Thyroid gland (tissue), 4 donors: ENCODE results near the gene SNX9. TPM values are rescaled to one million over a fixed set of nuclear protein-coding genes. Genes with fewer than 3 reads are reported as not detected.

Experiments used
- DNase-seq, 2 donors: peaks; one replicate each; pipeline ENCODE4 v3.0.0-alpha.2; 2019
- H3K27ac ChIP-seq, 3 donors: fragments of 200-600 bp; sonication (generic); 1 replicate in 2 of 3; 2 replicates in 1 of 3; pipeline ENCODE4 v1.5.1; 2016 to 2019; ENCODE audit warnings: mild to moderate bottlenecking in 1 of 3, moderate library complexity in 1 of 3
- H3K27me3 ChIP-seq: fragments of 200-600 bp; sonication (generic); one replicate; pipeline ENCODE4 v1.5.1; 2019
- H3K36me3 ChIP-seq, 2 donors: fragments of 200-600 bp; sonication (generic); one replicate each; pipeline ENCODE4 v1.5.1; 2016 to 2019
- H3K4me1 ChIP-seq, 2 donors: fragments of 200-600 bp; sonication (generic); one replicate each; pipeline ENCODE4 v1.5.1; 2017 to 2019
- H3K4me3 ChIP-seq, 3 donors: fragments of 200-600 bp; sonication (generic); replicated peaks in 1 of 3; 1 replicate in 2 of 3; 2 replicates in 1 of 3; pipeline ENCODE4 v1.5.1; 2016; ENCODE audit warnings: mild to moderate bottlenecking in 1 of 3
- H3K9me3 ChIP-seq: fragments of 200-600 bp; sonication (generic); one replicate; pipeline ENCODE4 v1.5.1; 2017
- CTCF ChIP-seq, 6 experiments: fragments of 200-600 bp in 3 of 6; fragments of 450-650 bp in 3 of 6; sonication (generic) in 3 of 6; IDR thresholded peaks; one replicate each; pipeline ENCODE4 v1.5.1; 2016 to 2019; ENCODE audit warnings: antibody characterized with exemption in 6 of 6, mild to moderate bottlenecking in 2 of 6, inconsistent platforms in 1 of 6, moderate library complexity in 1 of 6
- POLR2A ChIP-seq, 2 donors: fragments of 450-650 bp; IDR thresholded peaks; one replicate each; pipeline ENCODE4 v1.6.1; 2017; ENCODE audit warnings: antibody characterized with exemption in 2 of 2, mild to moderate bottlenecking in 2 of 2, moderate library complexity in 1 of 2
- WGBS, 2 donors: methylation state at CpG; one replicate each; pipeline ENCODE4 v1.1.5; 2017; 5-methylcytosine and 5-hydroxymethylcytosine counted together
- intact Hi-C: fragments of 100-400 bp; cut with DNase I; formaldehyde crosslinking; loops from one replicate; pipeline ENCODE4 v1.15.1; 2023
- total RNA-seq, 4 donors: library from RNA; depleted of rRNA; stranded (reverse); fragments of >200 nt; gene quantifications; one replicate each; pipeline ENCODE4 v1.2.3, GENCODE V29; 2016

The SNX9 gene
- 10 to 100 TPM; 44.6 to 73.1 (median 47.2) TPM for total RNA-seq

GRCh38 chr6:157823001-157823527 lies at the start of gene SNX9:
Gene SNX9, plus strand, starts transcription at chr6:157823246. Its CDS starts 189 bp downstream, at chr6:157823435.
- intact Hi-C loops: no loop called here
- no peaks in the 10 kb centered on the region for H3K27me3 ChIP-seq
- 0% methylated on average over 7 of the region's 92 CpGs; no CpG with 5 or more reads in 1 of the 2 donors for WGBS, 2 donors

GRCh38 chr6:157773248-157773773 lies 49.7 kb upstream of the SNX9 start:
- TF ChIP-seq CTCF (IDR thresholded peaks at IDR 0.05) (no peak), POLR2A (IDR thresholded peaks at IDR 0.05) (no peak)
- no peaks in the 10 kb centered on the region for H3K36me3 ChIP-seq
- peak; percentile 80 for DNase-seq
- no peaks in the 10 kb centered on the region for H3K9me3 ChIP-seq
- peaks cover 7 to 9% of the 10 kb centered on the region in 2 donors for H3K4me1 ChIP-seq
- no peaks in the 10 kb centered on the region for H3K27me3 ChIP-seq
- 38 to 57% methylated on average over 10 of the region's 10 CpGs for WGBS, 2 donors
- no peak overlapping the region for H3K27ac ChIP-seq
- no peak overlapping the region for H3K4me3 ChIP-seq
- intact Hi-C loops: no loop called here

More at GRCh38 chr6:157823001-157823527, at the start of gene SNX9:
- Histone ChIP-seq H3K4me1 (peaks cover 11 to 12% of the 10 kb centered on the region in 2 donors), H3K9me3 (no peaks in the 10 kb centered on the region), H3K36me3 (no peaks in the 10 kb centered on the region), H3K4me3 (peak within 1 kb of the TSS; percentile 95 to 100 (median 99)), H3K27ac (peak within 1 kb of the TSS; percentile 95 to 98 (median 97))
- DNase-seq: peak; percentile 77 to 80
- peak in 3 of 6 experiments; percentile 8 to 36 (median 13) for TF ChIP-seq CTCF (IDR thresholded peaks at IDR 0.05)
- TF ChIP-seq POLR2A (IDR thresholded peaks at IDR 0.05): peak in 1 of 2 donors; percentile 86

- Histone ChIP-seq H3K36me3 (no peaks in the 10 kb centered on the region), H3K27me3 (no peaks in the 10 kb centered on the region), H3K4me1 (peaks cover 7 to 9% of the 10 kb centered on the region in 2 donors), H3K4me3 (no peak overlapping the region), H3K27ac (no peak overlapping the region), H3K9me3 (no peaks in the 10 kb centered on the region)
- intact Hi-C loops: no loop called here
- TF ChIP-seq POLR2A (IDR thresholded peaks at IDR 0.05) (no peak), CTCF (IDR thresholded peaks at IDR 0.05) (no peak)
- peak; percentile 22 to 44 for DNase-seq
- WGBS, 2 donors: 78% methylated on average over 17 of the region's 17 CpGs
These were observed 48.6 kb upstream of the SNX9 start for GRCh38 chr6:157774153-157775135.

- Histone ChIP-seq H3K27me3 (no peaks in the 10 kb centered on the region), H3K27ac (no peak overlapping the region), H3K4me1 (peaks cover 7 to 9% of the 10 kb centered on the region in 2 donors), H3K9me3 (no peaks in the 10 kb centered on the region), H3K4me3 (no peak overlapping the region), H3K36me3 (no peaks in the 10 kb centered on the region)
- WGBS, 2 donors: 46 to 55% methylated on average over 3 of the region's 3 CpGs
- intact Hi-C loops: no loop called here
- TF ChIP-seq CTCF (IDR thresholded peaks at IDR 0.05): no peak
- TF ChIP-seq POLR2A (IDR thresholded peaks at IDR 0.05): no peak
- no peak for DNase-seq
These were observed 47.7 kb upstream of the SNX9 start for GRCh38 chr6:157775376-157775775.
